K562 (cell line): ENCODE measurements around the gene HEXD. TPM values are rescaled to one million over a fixed set of nuclear protein-coding genes. Genes with fewer than 3 reads are reported as not detected.

Experiments used
- HIVEP1 ChIP-seq: fragments of 250-450 bp; sonication (Bioruptor Pico); IDR thresholded peaks from 2 replicates; pipeline ENCODE4 v1.4.0; 2020; ENCODE audit warnings: mild to moderate bottlenecking
- TGIF2 ChIP-seq: sonication (generic); formaldehyde crosslinking; IDR thresholded peaks from 2 replicates; pipeline ENCODE4 v1.8.1; 2022; ENCODE audit warnings: mild to moderate bottlenecking, missing genetic modification reagents, moderate library complexity
- polyA plus RNA-seq, 8 experiments: library from polyadenylated mRNA; depleted of rRNA in 4 of 8; stranded (reverse) in 5 of 8; unstranded in 3 of 8; fragments of >200 nt; fragmentation: Nextera tagmentation in 2 of 8; fragmentation: Illumina TruSeq in 1 of 8; extraction: Ambion mirVana in 2 of 8; extraction: Trizol in 1 of 8; gene quantifications; 2 replicates each; pipeline versions ENCODE4 v1.2.1 to v1.2.3, GENCODE V29; 2011 to 2014; ENCODE audit warnings: inconsistent platforms in 1 of 8, missing spikeins in 1 of 8
- total RNA-seq, 7 experiments: library from RNA; depleted of rRNA in 6 of 7; stranded (reverse); fragments of >200 nt in 6 of 7; fragmentation: Illumina TruSeq in 2 of 7; extraction: Trizol in 2 of 7; gene quantifications; 2 replicates each; pipeline versions ENCODE4 v1.2.1 to v1.2.3, GENCODE V29; 2011 to 2021; ENCODE audit warnings: low replicate concordance in 1 of 7
- TF ChIP-seq, protein P1 (sequence below): sonication (generic); formaldehyde crosslinking; IDR thresholded peaks from 2 replicates; pipeline ENCODE4 v1.8.1; 2023; ENCODE audit warnings: mild to moderate bottlenecking, missing genetic modification reagents
- TF ChIP-seq, protein P2 (sequence below): IDR thresholded peaks from 2 replicates; pipeline ENCODE4 v1.6.1; 2011; ENCODE audit not compliant: insufficient read length; ENCODE audit errors: extremely low read depth
- TF ChIP-seq, protein P3 (sequence below): fragments of 450-650 bp; IDR thresholded peaks from 2 replicates; pipeline ENCODE4 v1.6.1; 2017; ENCODE audit warnings: antibody characterized with exemption

Gene HEXD
- total and polyA plus RNA-seq, 9 of the 15 experiments (the other 6 are each of a cell fraction or from before 2014, with no cell fraction given), result 1.0 to 25.3 (median 10.0) TPM

DNA sequence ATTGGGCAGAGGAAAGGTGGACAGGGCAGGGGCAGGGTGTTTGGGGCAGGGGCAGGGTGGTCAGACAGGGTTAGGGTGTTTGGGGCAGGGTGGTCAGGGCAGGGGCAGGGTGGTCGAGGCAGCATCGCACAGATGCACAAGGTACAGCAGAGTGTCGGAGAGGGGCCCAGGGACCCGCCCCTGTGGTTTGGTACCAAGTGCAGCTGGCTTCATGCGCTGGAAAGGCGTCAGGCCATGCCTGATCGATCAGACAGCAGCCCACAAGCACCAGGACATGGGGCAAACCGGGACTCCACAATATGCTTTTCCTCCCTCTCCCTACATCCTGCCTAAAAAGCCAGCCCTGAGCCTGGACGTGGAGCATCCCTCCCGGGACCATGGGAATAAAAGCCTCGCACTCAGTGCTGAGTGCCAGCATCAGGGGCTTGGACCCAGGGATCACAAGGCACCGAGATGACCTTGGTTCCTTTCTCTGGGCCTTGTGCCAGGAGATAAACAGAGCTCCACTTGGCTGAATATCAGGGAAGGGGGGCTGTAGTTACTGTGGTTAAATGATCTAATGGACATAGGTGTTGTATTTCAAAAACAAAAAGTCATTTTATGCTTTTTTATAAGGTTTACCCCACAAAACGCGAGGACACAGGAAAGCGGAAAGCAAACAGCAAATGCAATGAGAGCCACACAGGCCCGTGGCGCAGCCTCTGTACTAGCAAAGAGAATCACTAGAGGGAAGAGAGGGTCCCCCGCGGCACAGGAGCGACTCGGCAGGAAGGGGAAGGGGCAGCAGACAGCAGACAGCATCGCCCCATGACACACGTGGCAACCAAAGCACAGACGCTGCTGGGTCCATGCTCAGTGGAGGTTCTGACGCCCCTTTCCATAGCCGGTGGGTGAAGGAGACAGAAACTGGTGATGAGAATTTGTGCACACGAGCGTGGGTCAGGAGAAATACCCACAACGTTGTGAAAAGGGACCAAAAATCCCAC is 5.3 kb upstream of the HEXD start (continued):
- TF ChIP-seq, protein P1, sequence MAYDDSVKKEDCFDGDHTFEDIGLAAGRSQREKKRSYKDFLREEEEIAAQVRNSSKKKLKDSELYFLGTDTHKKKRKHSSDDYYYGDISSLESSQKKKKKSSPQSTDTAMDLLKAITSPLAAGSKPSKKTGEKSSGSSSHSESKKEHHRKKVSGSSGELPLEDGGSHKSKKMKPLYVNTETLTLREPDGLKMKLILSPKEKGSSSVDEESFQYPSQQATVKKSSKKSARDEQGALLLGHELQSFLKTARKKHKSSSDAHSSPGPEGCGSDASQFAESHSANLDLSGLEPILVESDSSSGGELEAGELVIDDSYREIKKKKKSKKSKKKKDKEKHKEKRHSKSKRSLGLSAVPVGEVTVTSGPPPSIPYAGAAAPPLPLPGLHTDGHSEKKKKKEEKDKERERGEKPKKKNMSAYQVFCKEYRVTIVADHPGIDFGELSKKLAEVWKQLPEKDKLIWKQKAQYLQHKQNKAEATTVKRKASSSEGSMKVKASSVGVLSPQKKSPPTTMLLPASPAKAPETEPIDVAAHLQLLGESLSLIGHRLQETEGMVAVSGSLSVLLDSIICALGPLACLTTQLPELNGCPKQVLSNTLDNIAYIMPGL, result no peak
- TF ChIP-seq, protein P2, sequence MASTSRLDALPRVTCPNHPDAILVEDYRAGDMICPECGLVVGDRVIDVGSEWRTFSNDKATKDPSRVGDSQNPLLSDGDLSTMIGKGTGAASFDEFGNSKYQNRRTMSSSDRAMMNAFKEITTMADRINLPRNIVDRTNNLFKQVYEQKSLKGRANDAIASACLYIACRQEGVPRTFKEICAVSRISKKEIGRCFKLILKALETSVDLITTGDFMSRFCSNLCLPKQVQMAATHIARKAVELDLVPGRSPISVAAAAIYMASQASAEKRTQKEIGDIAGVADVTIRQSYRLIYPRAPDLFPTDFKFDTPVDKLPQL, result no peak
- TF ChIP-seq, protein P3, sequence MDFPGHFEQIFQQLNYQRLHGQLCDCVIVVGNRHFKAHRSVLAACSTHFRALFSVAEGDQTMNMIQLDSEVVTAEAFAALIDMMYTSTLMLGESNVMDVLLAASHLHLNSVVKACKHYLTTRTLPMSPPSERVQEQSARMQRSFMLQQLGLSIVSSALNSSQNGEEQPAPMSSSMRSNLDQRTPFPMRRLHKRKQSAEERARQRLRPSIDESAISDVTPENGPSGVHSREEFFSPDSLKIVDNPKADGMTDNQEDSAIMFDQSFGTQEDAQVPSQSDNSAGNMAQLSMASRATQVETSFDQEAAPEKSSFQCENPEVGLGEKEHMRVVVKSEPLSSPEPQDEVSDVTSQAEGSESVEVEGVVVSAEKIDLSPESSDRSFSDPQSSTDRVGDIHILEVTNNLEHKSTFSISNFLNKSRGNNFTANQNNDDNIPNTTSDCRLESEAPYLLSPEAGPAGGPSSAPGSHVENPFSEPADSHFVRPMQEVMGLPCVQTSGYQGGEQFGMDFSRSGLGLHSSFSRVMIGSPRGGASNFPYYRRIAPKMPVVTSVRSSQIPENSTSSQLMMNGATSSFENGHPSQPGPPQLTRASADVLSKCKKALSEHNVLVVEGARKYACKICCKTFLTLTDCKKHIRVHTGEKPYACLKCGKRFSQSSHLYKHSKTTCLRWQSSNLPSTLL, result no peak
- TF ChIP-seq HIVEP1 (CRISPR knock-in tag), result no peak
- no peak for TF ChIP-seq TGIF2 (CRISPR knock-in tag)
